Ovary (tissue), 9 donors: Measurements from ENCODE around the gene TRIM32. TPM values are rescaled to one million over a fixed set of nuclear protein-coding genes. Genes with fewer than 3 reads are reported as not detected.

ENCODE experiments used
- DNase-seq, 5 donors: peaks; one replicate each; pipeline ENCODE4 v3.0.0-alpha.2; 2019 to 2020
- H3K27ac ChIP-seq, 2 donors: fragments of 200-600 bp; one replicate each; pipeline versions ENCODE4 v1.5.1 to v1.8.0; 2019 to 2022
- H3K27me3 ChIP-seq: fragments of 200-600 bp; one replicate; pipeline ENCODE4 v1.8.0; 2022
- H3K36me3 ChIP-seq: fragments of 200-600 bp; sonication (generic); one replicate; pipeline ENCODE4 v1.5.1; 2019
- H3K4me1 ChIP-seq: one replicate; pipeline ENCODE4 v1.8.1; 2013; ENCODE audit warnings: mild to moderate bottlenecking, moderate library complexity; ENCODE audit not compliant: insufficient read depth
- H3K4me3 ChIP-seq: fragments of 200-600 bp; sonication (generic); one replicate; pipeline ENCODE4 v1.5.1; 2017
- H3K9me3 ChIP-seq, 2 donors: fragments of 200-600 bp in 1 of 2; sonication (generic) in 1 of 2; one replicate each; pipeline versions ENCODE4 v1.5.1 to v1.8.1; 2013 to 2019; ENCODE audit warnings: mild to moderate bottlenecking in 1 of 2, moderate library complexity in 1 of 2
- EP300 ChIP-seq: sonication (generic); formaldehyde crosslinking; IDR thresholded peaks from one replicate; pipeline ENCODE4 v1.6.1; 2017; ENCODE audit warnings: antibody characterized with exemption
- POLR2A ChIP-seq: fragments of 450-650 bp; IDR thresholded peaks from one replicate; pipeline ENCODE4 v1.6.1; 2017; ENCODE audit warnings: antibody characterized with exemption, mild to moderate bottlenecking, moderate library complexity
- WGBS, 3 donors: extraction: QIAGEN DNeasy Blood & Tissue Kit in 1 of 3; methylation state at CpG; one replicate each; pipeline versions ENCODE4 v1.1.5 to v1.1.7; 2013 to 2017; 5-methylcytosine and 5-hydroxymethylcytosine counted together
- intact Hi-C, 4 donors: fragments of 100-400 bp; cut with DNase I; formaldehyde crosslinking; loops; one replicate each; pipeline versions ENCODE4 v1.11.0 to v1.15.1; 2022 to 2023
- polyA plus RNA-seq, 2 donors: library from polyadenylated mRNA; stranded (reverse); fragments of 200-250 nt in 1 of 2; fragments of 350-450 nt in 1 of 2; fragmentation: Illumina TruSeq in 1 of 2; extraction: RNeasy Lipid Tissue Mini Kit (QIAGEN cat#74804) in 1 of 2; gene quantifications; one replicate each; pipeline ENCODE4 v1.2.3, GENCODE V29; 2013 to 2014
- total RNA-seq, 7 donors: library from RNA; depleted of rRNA in 2 of 7; stranded (reverse); fragments of >200 nt in 2 of 7; fragmentation: NEBNext Ultra II Directional in 3 of 7; extraction: Animal tissue kit (Norgen Biotek cat#: 25700) in 3 of 7; gene quantifications; one replicate each; pipeline versions ENCODE4 v1.1.0 to v1.2.4, GENCODE V29; 2016 to 2023
- TF ChIP-seq, protein P1 (sequence below), 3 donors: fragments of 450-650 bp in 2 of 3; fragments of 200-600 bp in 1 of 3; IDR thresholded peaks; one replicate each; pipeline versions ENCODE4 v1.5.1 to v1.8.0; 2016 to 2022; ENCODE audit warnings: antibody characterized with exemption in 3 of 3, mild to moderate bottlenecking in 1 of 3
- donor health status: DM: no; HTN: no; CAD: no; lungs with moderate emphysema.
- donor health status: DM: no; HTN: no; CAD: no.
- donor health status: Bipolar disorder and iron deficiency.
- donor health status: DM: yes; HTN: yes; CAD: no.
- donor health status: DM: no; HTN: no; CAD: no.
- donor health status: DM: yes; HTN: yes; CAD: no.

The TRIM32 gene
- total and polyA plus RNA-seq, 9 donors: 7.0 to 29.2 (median 22.1) TPM

DNA sequence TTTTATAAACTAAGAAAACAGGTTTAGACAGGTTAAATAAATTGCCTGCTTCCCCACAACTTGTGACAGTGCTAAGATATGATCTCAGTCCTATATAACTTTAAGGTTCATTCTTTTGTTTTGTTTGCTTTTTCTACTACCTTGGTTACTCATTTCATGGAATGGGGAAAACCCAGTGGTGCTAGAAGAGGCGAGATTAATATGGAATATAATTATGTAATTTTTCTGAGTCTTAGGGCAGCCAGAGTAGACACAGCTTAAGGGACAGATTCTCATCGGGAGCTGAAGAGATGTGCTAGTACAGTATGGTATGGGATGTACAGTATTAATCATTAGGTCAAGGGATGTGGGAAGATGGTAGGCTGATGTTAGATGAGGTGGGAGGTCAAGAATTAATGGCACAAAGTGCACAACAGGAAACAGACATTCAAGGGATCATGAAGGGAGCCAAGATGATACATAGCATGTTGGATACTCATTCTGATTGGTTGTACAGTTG lies 6.2 kb downstream of the TRIM32 start:
- 78 to 93% (median 90%) methylated on average over 2 of the region's 2 CpGs for WGBS, 3 donors
- DNase-seq: no peak
- peaks cover 9% of the 10 kb centered on the region for H3K4me1 ChIP-seq

DNA sequence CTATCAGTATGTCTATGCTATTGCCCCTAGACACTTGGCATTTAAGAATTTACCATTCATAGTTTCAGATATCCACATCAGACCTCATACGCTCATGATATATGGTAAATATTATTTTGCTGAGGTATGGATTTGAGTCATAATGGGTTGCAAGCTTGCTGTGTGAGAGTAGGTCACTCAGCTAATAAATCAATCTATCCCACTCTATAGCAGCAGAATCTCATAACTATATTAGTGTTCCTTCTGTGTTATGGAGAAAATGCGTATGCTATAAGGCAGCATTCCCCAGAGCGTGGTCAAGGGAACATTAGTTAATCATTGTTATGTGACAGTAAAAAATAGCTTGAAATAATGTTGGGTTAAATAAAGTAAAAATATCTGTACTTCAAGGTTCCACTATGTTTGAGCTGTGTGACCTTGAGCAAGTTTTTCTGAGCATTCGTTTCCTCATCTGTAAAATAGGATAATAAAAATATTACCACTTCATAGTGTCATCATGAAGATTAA lies 7.7 kb downstream of the TRIM32 start:
- Histone ChIP-seq H3K36me3 (peaks cover 5% of the 10 kb centered on the region), H3K4me1 (peaks cover 3% of the 10 kb centered on the region), H3K27me3 (no peaks in the 10 kb centered on the region), H3K9me3 (no peaks in the 10 kb centered on the region), H3K4me3 (no peak overlapping the region), H3K27ac (no peak overlapping the region)
- TF ChIP-seq, protein P1, sequence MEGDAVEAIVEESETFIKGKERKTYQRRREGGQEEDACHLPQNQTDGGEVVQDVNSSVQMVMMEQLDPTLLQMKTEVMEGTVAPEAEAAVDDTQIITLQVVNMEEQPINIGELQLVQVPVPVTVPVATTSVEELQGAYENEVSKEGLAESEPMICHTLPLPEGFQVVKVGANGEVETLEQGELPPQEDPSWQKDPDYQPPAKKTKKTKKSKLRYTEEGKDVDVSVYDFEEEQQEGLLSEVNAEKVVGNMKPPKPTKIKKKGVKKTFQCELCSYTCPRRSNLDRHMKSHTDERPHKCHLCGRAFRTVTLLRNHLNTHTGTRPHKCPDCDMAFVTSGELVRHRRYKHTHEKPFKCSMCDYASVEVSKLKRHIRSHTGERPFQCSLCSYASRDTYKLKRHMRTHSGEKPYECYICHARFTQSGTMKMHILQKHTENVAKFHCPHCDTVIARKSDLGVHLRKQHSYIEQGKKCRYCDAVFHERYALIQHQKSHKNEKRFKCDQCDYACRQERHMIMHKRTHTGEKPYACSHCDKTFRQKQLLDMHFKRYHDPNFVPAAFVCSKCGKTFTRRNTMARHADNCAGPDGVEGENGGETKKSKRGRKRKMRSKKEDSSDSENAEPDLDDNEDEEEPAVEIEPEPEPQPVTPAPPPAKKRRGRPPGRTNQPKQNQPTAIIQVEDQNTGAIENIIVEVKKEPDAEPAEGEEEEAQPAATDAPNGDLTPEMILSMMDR (IDR thresholded peaks at IDR 0.05): no peak
- no peak for TF ChIP-seq POLR2A
- TF ChIP-seq EP300: no peak
- DNase-seq: no peak
- intact Hi-C loops: no loop called here
- 72 to 82% (median 72%) methylated on average over 4 of the region's 4 CpGs for WGBS, 3 donors

More for the DNA sequence above, 6.2 kb downstream of the TRIM32 start:
- TF ChIP-seq POLR2A (no peak), EP300 (no peak)
- TF ChIP-seq, protein P1 (IDR thresholded peaks at IDR 0.05): no peak
- no peak overlapping the region for H3K27ac ChIP-seq
- H3K4me3 ChIP-seq: no peak overlapping the region
- H3K36me3 ChIP-seq: peaks cover 5% of the 10 kb centered on the region
- H3K9me3 ChIP-seq: no peaks in the 10 kb centered on the region
- intact Hi-C loops: no loop called here
- no peaks in the 10 kb centered on the region for H3K27me3 ChIP-seq

DNA sequence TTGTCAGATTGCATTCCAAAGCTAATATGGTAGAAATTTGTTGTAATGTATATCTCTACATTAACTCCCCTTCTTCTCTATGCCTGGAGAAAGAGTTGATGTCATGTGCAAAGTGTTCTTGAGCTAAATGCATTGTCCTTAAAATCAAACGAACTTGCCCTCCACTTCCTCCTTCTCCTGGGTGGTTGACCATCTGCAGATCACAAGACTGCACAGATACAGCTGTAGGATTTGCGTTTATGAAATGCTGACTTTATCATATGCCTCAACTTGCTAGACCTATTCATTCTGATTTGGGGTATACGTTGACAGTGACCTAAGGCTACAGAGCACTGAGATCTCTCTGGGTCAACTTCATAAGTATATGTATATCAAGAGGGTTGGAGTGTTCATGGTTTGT lies 8.3 kb downstream of the TRIM32 start:
- no peaks in the 10 kb centered on the region for H3K9me3 ChIP-seq
- no peak overlapping the region for H3K27ac ChIP-seq
- intact Hi-C loops: no loop called here
- WGBS, 3 donors: 33 to 50% (median 41%) methylated on average over 3 of the region's 3 CpGs
- peaks cover 3% of the 10 kb centered on the region for H3K4me1 ChIP-seq
- H3K27me3 ChIP-seq: no peaks in the 10 kb centered on the region
- H3K4me3 ChIP-seq: no peak overlapping the region
- TF ChIP-seq POLR2A (no peak), EP300 (no peak)
- TF ChIP-seq, protein P1 (IDR thresholded peaks at IDR 0.05): no peak
- no peak for DNase-seq
- H3K36me3 ChIP-seq: peaks cover 5% of the 10 kb centered on the region

DNA sequence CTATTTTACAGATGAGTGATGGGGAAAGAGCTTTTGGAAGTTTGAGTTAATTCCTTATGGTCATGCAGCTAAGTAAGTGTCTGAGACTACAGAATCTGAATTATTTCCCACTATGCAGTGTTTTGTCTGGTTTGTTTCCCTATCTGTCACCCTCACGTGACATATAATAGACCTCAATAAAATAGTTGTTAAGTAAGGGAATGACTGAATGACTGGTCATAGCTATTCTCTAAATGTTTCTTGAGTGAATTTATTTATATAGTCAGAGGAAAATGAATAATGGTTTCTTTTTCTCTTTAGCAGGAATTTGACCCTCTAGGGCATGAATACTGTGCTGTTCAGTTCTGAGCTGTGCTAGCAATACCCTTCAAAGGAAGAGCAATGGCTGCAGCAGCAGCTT lies 10.3 kb downstream of the TRIM32 start:
- H3K27me3 ChIP-seq: no peaks in the 10 kb centered on the region
- no peaks in the 10 kb centered on the region for H3K4me1 ChIP-seq
- TF ChIP-seq EP300 (no peak), POLR2A (no peak)
- TF ChIP-seq, protein P1 (IDR thresholded peaks at IDR 0.05): no peak
- DNase-seq: no peak
- no peak overlapping the region for H3K4me3 ChIP-seq
- no peaks in the 10 kb centered on the region for H3K9me3 ChIP-seq
- 83 to 88% (median 86%) methylated on average over 1 of the region's 1 CpG for WGBS, 3 donors
- intact Hi-C loops: no loop called here
- peaks cover 5% of the 10 kb centered on the region for H3K36me3 ChIP-seq
- H3K27ac ChIP-seq: no peak overlapping the region
